Fibroblast of lung (primary cell): ENCODE measurements around the gene TRIP13.

ENCODE experiments used
- CTCF ChIP-seq, 2 donors: IDR thresholded peaks in 1 of 2; conservative IDR thresholded peaks in 1 of 2; 1 replicate in 1 of 2; 2 replicates in 1 of 2; pipeline ENCODE4 v1.5.1; 2011 to 2012; ENCODE audit warnings: low read length in 2 of 2, control low read depth in 1 of 2, inconsistent platforms in 1 of 2, low read depth in 1 of 2, mild to moderate bottlenecking in 1 of 2
- EZH2 ChIP-seq: IDR thresholded peaks from 2 replicates; pipeline ENCODE4 v1.5.1; 2012; ENCODE audit warnings: low read length, control low read depth, mild to moderate bottlenecking; ENCODE audit errors: missing control alignments

DNA sequence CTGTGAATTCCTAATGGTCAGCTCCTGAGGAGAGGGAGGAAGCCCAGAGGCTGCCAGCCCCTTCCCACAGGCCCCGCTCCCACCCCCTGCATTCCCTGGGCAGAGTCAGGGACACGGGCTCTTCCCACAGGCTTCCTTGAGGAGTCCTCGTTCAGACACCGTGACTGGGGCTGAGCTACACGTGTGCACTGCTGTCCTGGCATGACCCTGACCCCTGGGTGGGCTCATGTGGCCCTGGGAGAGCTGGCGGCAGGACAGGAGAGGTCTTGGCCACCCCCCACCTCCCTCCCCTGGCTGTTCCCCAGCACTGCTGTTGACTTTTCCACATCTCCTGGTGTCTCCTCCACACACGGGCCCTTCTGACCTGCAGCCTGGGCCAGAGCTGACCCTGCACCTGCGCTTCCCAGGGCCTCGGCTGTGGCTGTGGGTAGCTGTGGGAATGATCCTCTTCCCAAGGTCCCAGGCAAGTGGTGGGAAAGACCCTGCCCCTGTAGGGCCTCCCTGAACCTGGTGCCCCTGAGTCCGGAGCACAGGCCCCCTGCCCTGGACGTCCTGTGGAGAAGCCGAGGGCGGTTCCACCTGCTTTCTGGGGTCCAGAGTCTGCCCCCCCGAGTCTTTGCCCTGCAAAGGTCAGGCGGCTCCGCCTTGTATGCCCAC lies 59.4 kb downstream of the TRIP13 start:
- no peak for TF ChIP-seq CTCF (conservative IDR thresholded peaks at IDR 0.05 in 1 of 2, IDR thresholded peaks at IDR 0.05 in 1 of 2; ENCODE audit: low read depth in 1 of 2, low read length in 2 of 2)
- TF ChIP-seq EZH2: no peak
